CD4-positive, alpha-beta T cell treated with Interferon gamma for 1 hour (primary cell): ENCODE measurements around the gene NBPF1.
A peak's percentile ranks its signal among the peaks of the same experiment; 100 is the strongest.
"Not testable (repeated sequence)": the region's sequence is repeated elsewhere in the genome, so short reads cannot be mapped to it uniquely, and the experiment has no call there.

Experiments
- DNase-seq: peaks from one replicate; pipeline ENCODE4 v3.0.0-alpha.2; 2020

The NBPF1 gene

GRCh38 chr1:16540421-16540893, 72.9 kb downstream of the NBPF1 start:
- DNase-seq, result not testable (repeated sequence)

DNA sequence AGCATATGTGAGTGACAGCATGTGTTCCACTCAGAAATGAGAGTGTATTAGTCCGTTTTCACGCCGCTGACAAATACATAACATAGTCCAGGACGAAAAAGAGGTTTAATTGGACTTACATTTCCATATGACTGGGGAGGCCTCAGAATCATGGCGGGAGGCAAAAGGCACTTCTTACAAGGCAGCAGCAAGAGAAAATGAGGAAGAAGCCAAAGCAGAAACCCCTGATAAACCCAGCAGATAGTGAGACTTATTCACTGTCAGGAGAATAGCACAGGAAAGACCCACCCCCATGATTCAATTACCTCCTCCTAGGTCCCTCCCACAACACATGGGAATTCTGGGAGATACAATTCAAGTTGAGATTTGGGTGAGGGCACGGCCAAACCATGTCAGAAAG, 75.8 kb downstream of the NBPF1 start:
- not testable (repeated sequence) for DNase-seq

GRCh38 chr1:16536796-16537195, 76.6 kb downstream of the NBPF1 start:
- not testable (repeated sequence) for DNase-seq

DNA sequence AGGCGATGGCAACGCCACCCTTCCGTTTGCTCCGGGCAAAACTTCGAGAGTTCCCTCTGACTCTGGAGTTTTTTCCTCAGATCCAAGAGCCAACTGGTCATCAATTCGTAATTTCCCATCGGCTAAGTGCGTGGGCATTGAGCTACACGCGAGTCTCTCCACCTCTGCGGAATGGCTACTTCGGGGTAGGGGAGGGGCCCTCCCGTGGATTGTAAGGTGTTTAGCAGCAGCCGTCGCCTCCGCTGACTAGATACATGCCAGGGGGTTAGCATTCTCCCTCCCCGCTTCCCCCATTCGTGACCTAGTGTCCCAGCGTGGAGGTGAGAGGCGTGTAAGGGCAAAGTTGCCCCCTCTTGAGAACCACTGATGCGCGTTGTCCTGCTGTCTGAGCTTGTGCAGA, 77.5 kb downstream of the NBPF1 start:
- DNase-seq, result not testable (repeated sequence)

DNA sequence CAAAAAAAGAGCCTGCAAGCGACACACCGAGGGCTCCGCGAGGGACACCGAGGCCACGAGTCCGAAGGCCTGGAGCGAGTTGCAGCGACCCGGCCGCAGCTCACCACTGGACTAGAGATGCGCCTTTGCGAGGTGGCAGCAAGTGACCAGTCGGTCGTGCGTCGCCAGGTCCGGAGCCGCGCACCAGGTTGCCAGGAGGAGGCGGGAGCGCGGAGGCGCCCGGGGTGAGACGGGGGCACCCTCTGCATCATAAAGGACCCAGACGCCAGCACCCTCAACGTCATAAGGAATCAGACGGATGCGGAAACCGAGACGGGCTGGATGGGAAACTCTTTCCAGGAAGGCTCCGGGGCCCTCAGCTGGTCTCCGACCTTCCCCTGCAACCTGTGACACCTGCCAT, 77.9 kb downstream of the NBPF1 start:
- DNase-seq, result not testable (repeated sequence)

DNA sequence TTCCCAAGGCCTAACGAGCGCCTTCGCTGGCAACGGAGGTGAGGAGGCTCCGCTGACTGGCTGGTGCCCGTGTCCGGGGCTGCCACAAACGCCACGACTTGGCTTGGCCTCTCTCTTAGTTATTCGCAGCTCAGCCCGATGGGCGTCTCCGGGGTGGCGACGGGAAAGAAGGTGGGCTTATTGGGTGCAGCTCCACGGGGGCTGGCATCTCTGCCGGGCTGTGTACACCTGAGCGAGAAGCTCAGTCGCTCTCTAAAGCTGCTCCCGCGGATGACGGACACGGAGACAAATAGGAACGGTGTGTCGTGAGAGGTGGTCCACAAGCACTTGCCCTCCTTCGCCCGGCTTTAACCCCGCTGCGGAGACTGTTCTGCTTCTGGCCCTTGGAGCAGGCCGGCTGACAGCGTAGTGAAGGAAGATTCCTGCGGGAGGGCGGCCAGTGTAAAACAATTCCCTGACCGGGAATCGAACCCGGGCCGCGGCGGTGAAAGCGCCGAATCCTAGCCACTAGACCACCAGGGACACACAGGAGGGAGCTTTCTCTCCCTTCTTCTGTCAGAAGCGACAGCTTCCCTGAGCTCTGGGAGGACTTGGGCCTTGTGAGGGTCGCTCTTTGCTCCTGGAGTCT, 78.4 kb downstream of the NBPF1 start:
- peak; percentile 24 for DNase-seq

DNA sequence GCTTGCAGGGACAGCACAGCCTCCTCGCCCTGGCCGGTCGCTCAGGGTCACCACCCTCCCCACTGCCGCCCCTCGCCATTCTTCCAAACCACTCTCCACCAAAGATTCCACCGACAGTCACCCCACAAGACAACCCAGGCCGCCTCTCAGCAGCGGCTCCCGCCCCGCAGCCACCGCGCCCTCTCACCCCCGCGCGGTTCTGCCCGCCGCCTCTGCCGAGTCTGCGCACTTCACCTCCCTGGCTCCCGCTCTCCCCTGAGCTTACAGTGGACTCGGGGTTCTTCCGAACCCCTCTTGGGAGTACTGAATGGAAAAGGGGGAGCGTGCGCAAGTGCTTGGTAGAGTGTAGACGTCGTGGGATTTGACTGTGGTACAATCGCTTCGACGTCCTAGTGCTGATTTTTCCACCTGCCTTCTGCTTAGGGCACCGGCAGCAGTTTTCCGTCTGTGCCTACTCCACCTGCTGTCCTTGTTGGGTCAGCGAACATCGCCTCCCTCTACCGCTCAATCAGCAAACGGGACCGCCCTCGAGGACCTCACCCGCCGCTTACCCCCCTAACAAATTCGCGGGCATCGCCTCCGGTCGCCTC, 79.0 kb downstream of the NBPF1 start:
- DNase-seq, result not testable (repeated sequence)

- not testable (repeated sequence) for DNase-seq
Observed at GRCh38 chr1:16532235-16532991, 81.0 kb downstream of the NBPF1 start.

- not testable (repeated sequence) for DNase-seq
Observed at GRCh38 chr1:16528338-16528737, 85.0 kb downstream of the NBPF1 start.

- DNase-seq, result not testable (repeated sequence)
Observed at GRCh38 chr1:16525769-16526168, 87.6 kb downstream of the NBPF1 start.

DNA sequence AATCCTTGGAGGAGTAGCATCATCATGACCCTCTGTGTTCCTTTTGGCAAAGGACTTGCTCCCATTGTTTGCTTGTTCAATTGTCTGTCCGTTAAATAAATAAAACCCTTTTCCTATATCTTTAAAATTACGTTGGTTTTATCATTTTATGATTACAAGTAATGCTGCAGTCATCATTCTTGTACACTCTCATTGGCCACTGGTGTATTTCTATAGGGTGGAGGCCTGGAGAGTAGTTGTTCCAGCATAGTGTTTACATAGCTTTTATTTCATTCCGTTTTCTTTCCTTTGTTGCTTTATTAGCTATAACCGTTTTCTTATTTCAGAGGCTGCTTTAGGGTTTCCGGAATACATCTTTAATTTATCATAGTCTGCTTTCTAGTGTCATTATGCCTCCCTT, 91.7 kb downstream of the NBPF1 start:
- not testable (repeated sequence) for DNase-seq

GRCh38 chr1:16521288-16521583, 92.1 kb downstream of the NBPF1 start:
- DNase-seq, result no peak

GRCh38 chr1:16520435-16521287, 92.7 kb downstream of the NBPF1 start:
- DNase-seq, result not testable (repeated sequence)

DNA sequence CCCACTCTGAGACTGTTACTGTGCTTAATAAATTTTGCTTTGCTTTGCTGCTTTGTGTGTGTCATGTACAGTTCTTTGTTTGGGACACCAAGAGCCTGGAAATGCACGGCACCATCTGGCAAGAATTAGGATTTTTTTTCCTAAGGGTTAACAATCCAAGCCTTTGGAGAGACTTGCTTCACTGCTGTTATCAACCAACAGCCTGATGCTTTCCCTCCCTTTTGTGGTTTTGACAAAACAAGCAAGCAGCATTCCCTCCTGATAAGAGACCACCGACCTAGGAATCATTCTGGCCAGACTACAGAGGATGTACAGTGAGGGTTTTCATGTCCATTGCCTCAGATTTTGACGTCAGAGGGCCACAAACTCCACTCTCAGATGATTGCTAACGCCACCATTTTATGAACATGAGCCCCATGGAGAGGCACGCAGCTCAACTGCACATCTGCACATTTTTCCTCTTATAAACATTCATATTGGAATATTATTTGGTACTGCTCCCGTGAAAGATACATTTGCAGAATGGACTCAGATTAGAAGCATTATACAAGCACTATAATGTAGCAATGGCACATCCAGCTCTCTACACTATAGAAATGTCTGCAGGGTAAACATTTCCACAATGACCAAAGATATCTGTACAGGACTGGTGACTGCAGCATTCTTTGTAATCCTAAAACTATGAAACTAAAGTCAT, 94.0 kb downstream of the NBPF1 start:
- DNase-seq, result not testable (repeated sequence)

DNA sequence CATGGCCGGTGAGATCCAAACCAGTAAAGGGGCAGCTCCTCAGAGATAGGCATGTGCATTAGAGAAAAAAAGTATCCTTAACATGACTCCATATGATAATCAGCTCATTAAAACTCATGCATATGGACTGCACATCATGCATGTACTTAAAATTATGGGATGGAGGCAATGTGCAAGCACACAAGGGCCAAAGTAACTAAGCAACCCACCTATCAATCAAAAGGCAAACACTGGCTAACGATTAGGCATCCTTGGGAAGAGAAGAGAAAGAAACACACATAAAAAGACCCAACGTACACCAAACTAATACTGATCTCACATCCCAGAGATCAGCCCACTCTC, 94.5 kb downstream of the NBPF1 start:
- DNase-seq, result not testable (repeated sequence)

- DNase-seq, result not testable (repeated sequence)
Observed at GRCh38 chr1:16516694-16517410, 96.5 kb downstream of the NBPF1 start.

- DNase-seq, result peak; percentile 78
Observed at GRCh38 chr1:16514107-16515055, 99.0 kb downstream of the NBPF1 start, which contains the start of gene RNU1-1. Gene RNU1-1 (minus strand): TSS chr1:16514285.

- DNase-seq, result peak; percentile 80
Observed at GRCh38 chr1:16513412-16514106, 99.8 kb downstream of the NBPF1 start.

GRCh38 chr1:16512624-16513411, 100.5 kb downstream of the NBPF1 start:
- DNase-seq, result not testable (repeated sequence)
